Measurements from ENCODE around the gene ARL8A. TPM values are rescaled to one million over a fixed set of nuclear protein-coding genes. Genes with fewer than 3 reads are reported as not detected.
A peak's percentile ranks its signal among the peaks of the same experiment; 100 is the strongest.

Gene ARL8A
- total and polyA plus RNA-seq, 2 donors (not counting 1 experiment from before 2014, with no cell fraction given) = 67.6 to 70.7 TPM

- H3K27ac ChIP-seq (ENCODE audit: low read length in 2 of 2) = peak within 1 kb of the TSS; percentile 89 to 93
- peak within 1 kb of the TSS; percentile 93 for H3K4me3 Mint-ChIP-seq
- H3K79me2 ChIP-seq (ENCODE audit: control insufficient read depth, insufficient read depth, low read length) = peaks cover 40% of the 10 kb centered on the region
- POLR2A ChIA-PET = interaction anchor here (0.9 to 1.3 kb wide), 2 partner anchors 17 to 181 kb away, joined by 3 read pairs; partner anchors contain the start of gene UBE2T
- peaks cover 66 to 77% of the 10 kb centered on the region in 2 donors for H3K4me1 ChIP-seq (ENCODE audit: control insufficient read depth in 2 of 2, insufficient read depth in 2 of 2, low read length in 2 of 2)
- peak; percentile 56 for ATAC-seq (ENCODE audit: low read depth)
- H3K9me3 Mint-ChIP-seq (ENCODE audit: insufficient read depth) = no peaks in the 10 kb centered on the region
- no peaks in the 10 kb centered on the region for H3K9me3 ChIP-seq (ENCODE audit: control extremely low read depth in 1 of 3, control insufficient read depth in 2 of 3, insufficient read depth in 1 of 3, low read length in 2 of 3)
- TF ChIP-seq EZH2 (IDR thresholded peaks at IDR 0.05; ENCODE audit: borderline replicate concordance, insufficient read depth, low read depth, low read length, poor library complexity, severe bottlenecking) = no peak
- peak; percentile 69 for TF ChIP-seq CTCF (IDR thresholded peaks at IDR 0.05)
- H3K4me2 ChIP-seq (replicated peaks; ENCODE audit: low read depth, low read length, poor library complexity, severe bottlenecking) = peak within 1 kb of the TSS; percentile 91
- intact Hi-C loops (cut with micrococcal nuclease) = loop anchor here (1.0 to 10.0 kb wide), 7 partner anchors 16 to 804 kb away; partner anchors contain the start of genes ARL8A, CSRP1, CYB5R1 and IPO9
- peaks cover 7 to 23% of the 10 kb centered on the region in 2 experiments for H3K36me3 ChIP-seq (replicated peaks in 1 of 2; ENCODE audit: control extremely low read depth in 1 of 2, control insufficient read depth in 1 of 2, extremely low read depth in 1 of 2, insufficient read depth in 2 of 2, low read length in 1 of 2)
- peak within 1 kb of the TSS; percentile 83 for H3K9ac ChIP-seq (ENCODE audit: low read length)
- DNase-seq = peak; percentile 82
- no peaks in the 10 kb centered on the region for H3K27me3 Mint-ChIP-seq
- H3K27ac Mint-ChIP-seq = peak within 1 kb of the TSS; percentile 94
- H3K27me3 ChIP-seq (replicated peaks in 1 of 4; ENCODE audit: control extremely low read depth in 1 of 4, control insufficient read depth in 3 of 4, insufficient read depth in 4 of 4, low read length in 3 of 4) = no peaks in the 10 kb centered on the region
- H3K4me3 ChIP-seq (ENCODE audit: control extremely low read depth in 1 of 5, extremely low read depth in 1 of 5, insufficient read depth in 1 of 5, low read depth in 2 of 5, low read length in 4 of 5) = peak within 1 kb of the TSS; percentile 69 to 92 (median 73)
- peak within 1 kb of the TSS; percentile 69 for H2AFZ ChIP-seq (ENCODE audit: insufficient read depth, low read depth, low read length, poor library complexity, severe bottlenecking)
- peaks cover 7% of the 10 kb centered on the region for H4K20me1 ChIP-seq (ENCODE audit: control insufficient read depth, insufficient read depth, low read length, poor library complexity, severe bottlenecking)
- WGBS (ENCODE audit: insufficient coverage) = 6% methylated on average over 15 of the region's 17 CpGs
- peaks cover 83% of the 10 kb centered on the region for H3K4me1 Mint-ChIP-seq
- CTCF ChIA-PET = interaction anchor here (0.8 to 2.0 kb wide), 14 partner anchors 9 to 560 kb away, joined by 3 to 11 read pairs (median 4); partner anchors contain the start of gene LGR6
Observed at GRCh38 chr1:202160377-202160940, 15.9 kb upstream of the ARL8A start, which contains the start of gene PTPN7. PTPN7 (minus strand) TSS chr1:202160602; CDS start chr1:202159402, 1,200 bp downstream.

Data from B cell (primary cell).